ENCODE results near the gene NEURL1B.

NEURL1B gene

DNA sequence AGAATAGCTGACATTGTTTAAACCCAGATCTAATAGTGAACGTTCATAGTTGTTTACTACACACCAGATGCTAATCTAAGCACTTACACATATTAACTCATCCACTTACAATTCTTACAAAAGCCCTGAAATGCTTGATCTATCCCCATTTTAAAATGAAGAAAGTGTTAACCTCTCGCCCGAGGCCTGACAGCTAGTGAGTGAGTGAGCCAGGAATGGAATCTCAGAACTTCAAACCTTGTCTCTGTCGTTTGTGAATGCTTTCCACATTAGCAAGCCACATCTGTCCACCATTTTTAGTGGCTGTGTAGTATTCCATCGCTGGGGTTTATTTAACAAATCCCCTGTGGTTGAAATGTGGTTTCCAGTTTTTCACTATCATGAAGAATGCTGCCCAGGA lies 24.9 kb upstream of the NEURL1B start:
- Histone ChIP-seq H3K27ac (replicated peaks) (no peak overlapping the region), H3K27me3 (ENCODE audit: insufficient read depth, poor library complexity, severe bottlenecking) (no peaks in the 10 kb centered on the region)
- TF ChIP-seq POLR2AphosphoS5 (IDR thresholded peaks at IDR 0.05; ENCODE audit: low read depth) (no peak), SPI1 (IDR thresholded peaks at IDR 0.05; ENCODE audit: borderline replicate concordance, low read depth) (no peak), GABPA (IDR thresholded peaks at IDR 0.05; ENCODE audit: low read depth) (no peak)
- TF ChIP-seq, protein P1, sequence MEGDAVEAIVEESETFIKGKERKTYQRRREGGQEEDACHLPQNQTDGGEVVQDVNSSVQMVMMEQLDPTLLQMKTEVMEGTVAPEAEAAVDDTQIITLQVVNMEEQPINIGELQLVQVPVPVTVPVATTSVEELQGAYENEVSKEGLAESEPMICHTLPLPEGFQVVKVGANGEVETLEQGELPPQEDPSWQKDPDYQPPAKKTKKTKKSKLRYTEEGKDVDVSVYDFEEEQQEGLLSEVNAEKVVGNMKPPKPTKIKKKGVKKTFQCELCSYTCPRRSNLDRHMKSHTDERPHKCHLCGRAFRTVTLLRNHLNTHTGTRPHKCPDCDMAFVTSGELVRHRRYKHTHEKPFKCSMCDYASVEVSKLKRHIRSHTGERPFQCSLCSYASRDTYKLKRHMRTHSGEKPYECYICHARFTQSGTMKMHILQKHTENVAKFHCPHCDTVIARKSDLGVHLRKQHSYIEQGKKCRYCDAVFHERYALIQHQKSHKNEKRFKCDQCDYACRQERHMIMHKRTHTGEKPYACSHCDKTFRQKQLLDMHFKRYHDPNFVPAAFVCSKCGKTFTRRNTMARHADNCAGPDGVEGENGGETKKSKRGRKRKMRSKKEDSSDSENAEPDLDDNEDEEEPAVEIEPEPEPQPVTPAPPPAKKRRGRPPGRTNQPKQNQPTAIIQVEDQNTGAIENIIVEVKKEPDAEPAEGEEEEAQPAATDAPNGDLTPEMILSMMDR (IDR thresholded peaks at IDR 0.05; ENCODE audit: insufficient read depth, low read length) = no peak
- TF ChIP-seq, protein P2, sequence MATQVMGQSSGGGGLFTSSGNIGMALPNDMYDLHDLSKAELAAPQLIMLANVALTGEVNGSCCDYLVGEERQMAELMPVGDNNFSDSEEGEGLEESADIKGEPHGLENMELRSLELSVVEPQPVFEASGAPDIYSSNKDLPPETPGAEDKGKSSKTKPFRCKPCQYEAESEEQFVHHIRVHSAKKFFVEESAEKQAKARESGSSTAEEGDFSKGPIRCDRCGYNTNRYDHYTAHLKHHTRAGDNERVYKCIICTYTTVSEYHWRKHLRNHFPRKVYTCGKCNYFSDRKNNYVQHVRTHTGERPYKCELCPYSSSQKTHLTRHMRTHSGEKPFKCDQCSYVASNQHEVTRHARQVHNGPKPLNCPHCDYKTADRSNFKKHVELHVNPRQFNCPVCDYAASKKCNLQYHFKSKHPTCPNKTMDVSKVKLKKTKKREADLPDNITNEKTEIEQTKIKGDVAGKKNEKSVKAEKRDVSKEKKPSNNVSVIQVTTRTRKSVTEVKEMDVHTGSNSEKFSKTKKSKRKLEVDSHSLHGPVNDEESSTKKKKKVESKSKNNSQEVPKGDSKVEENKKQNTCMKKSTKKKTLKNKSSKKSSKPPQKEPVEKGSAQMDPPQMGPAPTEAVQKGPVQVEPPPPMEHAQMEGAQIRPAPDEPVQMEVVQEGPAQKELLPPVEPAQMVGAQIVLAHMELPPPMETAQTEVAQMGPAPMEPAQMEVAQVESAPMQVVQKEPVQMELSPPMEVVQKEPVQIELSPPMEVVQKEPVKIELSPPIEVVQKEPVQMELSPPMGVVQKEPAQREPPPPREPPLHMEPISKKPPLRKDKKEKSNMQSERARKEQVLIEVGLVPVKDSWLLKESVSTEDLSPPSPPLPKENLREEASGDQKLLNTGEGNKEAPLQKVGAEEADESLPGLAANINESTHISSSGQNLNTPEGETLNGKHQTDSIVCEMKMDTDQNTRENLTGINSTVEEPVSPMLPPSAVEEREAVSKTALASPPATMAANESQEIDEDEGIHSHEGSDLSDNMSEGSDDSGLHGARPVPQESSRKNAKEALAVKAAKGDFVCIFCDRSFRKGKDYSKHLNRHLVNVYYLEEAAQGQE (IDR thresholded peaks at IDR 0.05; ENCODE audit: insufficient replicate concordance, low read depth) = no peak

DNA sequence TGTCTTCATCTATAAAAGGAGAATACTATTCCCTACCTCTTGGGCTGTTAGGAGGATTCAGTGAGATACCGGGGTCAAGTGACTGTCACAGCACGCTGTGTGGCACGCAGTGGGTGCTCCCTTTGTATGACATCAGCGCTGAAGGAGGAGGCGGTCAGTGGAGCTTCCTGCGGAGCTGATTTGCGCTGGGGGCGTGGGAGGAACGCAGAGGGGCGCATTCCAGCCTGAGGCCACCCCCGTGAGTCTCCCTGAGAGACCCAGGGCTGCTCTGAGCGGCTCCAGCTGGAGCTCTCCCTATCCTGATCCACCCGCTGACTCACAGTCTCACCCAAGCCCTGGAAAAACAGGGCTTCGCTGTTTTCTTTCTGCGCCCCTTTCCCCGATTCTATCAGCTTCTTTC lies 24.3 kb upstream of the NEURL1B start:
- TF ChIP-seq GABPA (IDR thresholded peaks at IDR 0.05; ENCODE audit: low read depth) (no peak), SPI1 (IDR thresholded peaks at IDR 0.05; ENCODE audit: borderline replicate concordance, low read depth) (no peak), POLR2AphosphoS5 (IDR thresholded peaks at IDR 0.05; ENCODE audit: low read depth) (no peak)
- TF ChIP-seq, protein P2 (IDR thresholded peaks at IDR 0.05; ENCODE audit: insufficient replicate concordance, low read depth) = no peak
- TF ChIP-seq, protein P1 (IDR thresholded peaks at IDR 0.05; ENCODE audit: insufficient read depth, low read length) = no peak
- H3K27ac ChIP-seq (replicated peaks) = no peak overlapping the region
- DNase-seq (ENCODE audit: low read depth in 1 of 2, low spot score in 1 of 2) = no peak
- no peaks in the 10 kb centered on the region for H3K27me3 ChIP-seq (ENCODE audit: insufficient read depth, poor library complexity, severe bottlenecking)
- no peak overlapping the region for H3K4me3 ChIP-seq (replicated peaks; ENCODE audit: insufficient read depth, low read length)

More for the DNA sequence above, 24.9 kb upstream of the NEURL1B start:
- no peak for DNase-seq (ENCODE audit: low read depth in 1 of 2, low spot score in 1 of 2)
- H3K4me3 ChIP-seq (replicated peaks; ENCODE audit: insufficient read depth, low read length) = no peak overlapping the region

DNA sequence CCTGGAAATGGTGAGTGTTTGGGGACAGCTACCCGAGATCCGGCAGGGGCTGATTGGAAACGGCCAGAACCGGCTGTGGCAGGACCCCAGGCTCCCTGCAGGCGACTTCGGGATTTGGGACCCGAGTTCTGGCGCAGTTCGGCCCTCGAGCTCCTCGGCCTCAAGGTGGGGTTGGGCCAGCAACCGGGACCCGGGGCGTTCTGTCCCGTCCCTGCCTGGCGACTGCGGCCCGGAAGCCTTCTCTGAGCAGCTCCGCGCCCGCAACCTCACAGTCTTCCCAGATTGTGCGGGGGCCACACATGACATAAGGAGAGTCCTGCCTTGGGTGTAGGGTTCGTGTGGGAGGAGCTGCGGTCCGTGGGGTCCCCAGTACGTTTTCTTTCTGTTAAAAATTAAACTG lies 23.2 kb upstream of the NEURL1B start:
- Histone ChIP-seq H3K4me3 (replicated peaks; ENCODE audit: insufficient read depth, low read length) (no peak overlapping the region), H3K27ac (replicated peaks) (no peak overlapping the region), H3K27me3 (ENCODE audit: insufficient read depth, poor library complexity, severe bottlenecking) (no peaks in the 10 kb centered on the region)
- no peak for TF ChIP-seq POLR2AphosphoS5 (IDR thresholded peaks at IDR 0.05; ENCODE audit: low read depth)
- TF ChIP-seq, protein P2 (IDR thresholded peaks at IDR 0.05; ENCODE audit: insufficient replicate concordance, low read depth) = no peak
- TF ChIP-seq, protein P1 (IDR thresholded peaks at IDR 0.05; ENCODE audit: insufficient read depth, low read length) = no peak
- no peak for TF ChIP-seq SPI1 (IDR thresholded peaks at IDR 0.05; ENCODE audit: borderline replicate concordance, low read depth)
- no peak for TF ChIP-seq GABPA (IDR thresholded peaks at IDR 0.05; ENCODE audit: low read depth)
- no peak for DNase-seq (ENCODE audit: low read depth in 1 of 2, low spot score in 1 of 2)

Data from HL-60 (cell line).